ENCODE results near the gene ITPR2.

DNA sequence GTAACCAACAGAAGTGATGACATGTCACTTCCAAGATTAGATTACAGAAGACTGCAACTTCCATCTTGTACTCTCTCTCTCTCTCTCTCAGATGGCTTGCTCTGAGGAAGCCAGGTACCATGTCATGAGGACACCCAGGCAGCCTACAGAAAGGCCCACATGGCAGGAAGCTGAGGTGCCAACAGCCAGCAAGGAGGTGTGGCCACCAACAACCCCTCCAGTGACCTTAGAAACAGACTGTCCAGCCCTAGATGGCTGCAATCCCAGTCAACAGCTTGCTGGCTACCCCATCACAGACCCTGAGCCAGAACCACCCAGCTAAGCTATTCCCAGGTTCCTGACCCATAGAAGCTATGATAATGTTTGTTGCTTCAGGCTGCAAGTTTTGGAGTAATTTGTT is 178.4 kb downstream of the ITPR2 start:
- TF ChIP-seq, protein P1, sequence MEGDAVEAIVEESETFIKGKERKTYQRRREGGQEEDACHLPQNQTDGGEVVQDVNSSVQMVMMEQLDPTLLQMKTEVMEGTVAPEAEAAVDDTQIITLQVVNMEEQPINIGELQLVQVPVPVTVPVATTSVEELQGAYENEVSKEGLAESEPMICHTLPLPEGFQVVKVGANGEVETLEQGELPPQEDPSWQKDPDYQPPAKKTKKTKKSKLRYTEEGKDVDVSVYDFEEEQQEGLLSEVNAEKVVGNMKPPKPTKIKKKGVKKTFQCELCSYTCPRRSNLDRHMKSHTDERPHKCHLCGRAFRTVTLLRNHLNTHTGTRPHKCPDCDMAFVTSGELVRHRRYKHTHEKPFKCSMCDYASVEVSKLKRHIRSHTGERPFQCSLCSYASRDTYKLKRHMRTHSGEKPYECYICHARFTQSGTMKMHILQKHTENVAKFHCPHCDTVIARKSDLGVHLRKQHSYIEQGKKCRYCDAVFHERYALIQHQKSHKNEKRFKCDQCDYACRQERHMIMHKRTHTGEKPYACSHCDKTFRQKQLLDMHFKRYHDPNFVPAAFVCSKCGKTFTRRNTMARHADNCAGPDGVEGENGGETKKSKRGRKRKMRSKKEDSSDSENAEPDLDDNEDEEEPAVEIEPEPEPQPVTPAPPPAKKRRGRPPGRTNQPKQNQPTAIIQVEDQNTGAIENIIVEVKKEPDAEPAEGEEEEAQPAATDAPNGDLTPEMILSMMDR (conservative IDR thresholded peaks at IDR 0.05; ENCODE audit: low read depth, low read length): no peak
- no peak for TF ChIP-seq EZH2 (IDR thresholded peaks at IDR 0.05; ENCODE audit: low read length, unreplicated experiment)

All from PC-3 (cell line).